ENCODE results near the gene SNX33. TPM values are rescaled to one million over a fixed set of nuclear protein-coding genes. Genes with fewer than 3 reads are reported as not detected.
"Not testable (repeated sequence)": the region's sequence is repeated elsewhere in the genome, so short reads cannot be mapped to it uniquely, and the experiment has no call there.

Gene SNX33
- total and polyA plus RNA-seq, 2 of the 13 experiments (the other 11 are each of a cell fraction or from before 2014, with no cell fraction given), result 11.0 to 11.6 TPM

GRCh38 chr15:75697523-75697922 lies 49.8 kb downstream of the SNX33 start (continued):
- TF ChIP-seq ZNF567 (CRISPR knock-in tag; IDR thresholded peaks at IDR 0.05; ENCODE audit: borderline replicate concordance), result no peak
- no peak for TF ChIP-seq SMAD9 (CRISPR knock-in tag; IDR thresholded peaks at IDR 0.05)
- TF ChIP-seq GMEB1 (CRISPR knock-in tag; IDR thresholded peaks at IDR 0.05; ENCODE audit: borderline replicate concordance), result no peak
- no peak for TF ChIP-seq FLYWCH1 (CRISPR knock-in tag; IDR thresholded peaks at IDR 0.05)
- no peak for TF ChIP-seq RBFOX2 (IDR thresholded peaks at IDR 0.05; ENCODE audit: low read depth, low read length)

GRCh38 chr15:75697974-75698747 lies 50.4 kb downstream of the SNX33 start:
- BruUV-seq (replicated peaks); H3K79me2 ChIP-seq (ENCODE audit: insufficient read depth, low read length); POLR2A ChIA-PET; intact Hi-C loops (cut with micrococcal nuclease; ENCODE audit: unreplicated experiment); H3K9me3 ChIP-seq (ENCODE audit: low read length); ATAC-seq; H3K9ac ChIP-seq (ENCODE audit: insufficient read depth, low read depth, low read length); DNase-seq (ENCODE audit: low spot score); in situ Hi-C loops (cut with HindIII; ENCODE audit: extremely low pct_ligation_motif_present, low pct_unique_long_range_greater_than_20kb); H3K4me3 ChIP-seq (replicated peaks in 1 of 3; ENCODE audit: insufficient read depth in 1 of 3, low read depth in 2 of 3, low read length in 3 of 3); H3K36me3 ChIP-seq (replicated peaks in 1 of 2; ENCODE audit: control insufficient read depth in 1 of 2, insufficient read depth in 2 of 2, low read length in 2 of 2); H3K4me2 ChIP-seq (ENCODE audit: low read depth, low read length); CTCF ChIA-PET (ENCODE audit: low intra/inter-chr PET ratio, low total read pairs); H4K20me1 ChIP-seq (ENCODE audit: insufficient read depth, low read length); H3K27ac ChIP-seq (ENCODE audit: extremely low read length, insufficient read depth, low read length); FAIRE-seq; H2AFZ ChIP-seq (ENCODE audit: low read length): not testable (repeated sequence)
- H3K4me1 ChIP-seq (ENCODE audit: insufficient read depth, low read length), result peaks cover 34% of the 10 kb centered on the region
- WGBS (ENCODE audit: low lambda C conversion rate), result 43% methylated on average over 5 of the region's 21 CpGs
- H3K27me3 ChIP-seq (ENCODE audit: control insufficient read depth in 1 of 2, insufficient read depth in 2 of 2, low read length in 2 of 2), result peaks cover 11 to 60% of the 10 kb centered on the region in 2 experiments; a peak in 3 of 5 replicates

- H3K79me2 ChIP-seq (ENCODE audit: insufficient read depth, low read length); in situ Hi-C loops (cut with HindIII; ENCODE audit: extremely low pct_ligation_motif_present, low pct_unique_long_range_greater_than_20kb); intact Hi-C loops (cut with micrococcal nuclease; ENCODE audit: unreplicated experiment); H3K4me3 ChIP-seq (replicated peaks in 1 of 3; ENCODE audit: insufficient read depth in 1 of 3, low read depth in 2 of 3, low read length in 3 of 3); H2AFZ ChIP-seq (ENCODE audit: low read length); H3K27ac ChIP-seq (ENCODE audit: extremely low read length, insufficient read depth, low read length); ATAC-seq; H3K9ac ChIP-seq (ENCODE audit: insufficient read depth, low read depth, low read length); POLR2A ChIA-PET; H3K9me3 ChIP-seq (ENCODE audit: low read length); FAIRE-seq; BruUV-seq (replicated peaks); DNase-seq (ENCODE audit: low spot score); CTCF ChIA-PET (ENCODE audit: low intra/inter-chr PET ratio, low total read pairs); H3K36me3 ChIP-seq (replicated peaks in 1 of 2; ENCODE audit: control insufficient read depth in 1 of 2, insufficient read depth in 2 of 2, low read length in 2 of 2); H4K20me1 ChIP-seq (ENCODE audit: insufficient read depth, low read length): not testable (repeated sequence)
- 14% methylated on average over 4 of the region's 7 CpGs for WGBS (ENCODE audit: low lambda C conversion rate)
- H3K4me2 ChIP-seq (ENCODE audit: low read depth, low read length), result peak overlapping the region; percentile 18; the same call in 1 of the 2 replicates
- H3K27me3 ChIP-seq (ENCODE audit: control insufficient read depth in 1 of 2, insufficient read depth in 2 of 2, low read length in 2 of 2), result peaks cover 7 to 47% of the 10 kb centered on the region in 2 experiments; a peak in 3 of 5 replicates
- H3K4me1 ChIP-seq (ENCODE audit: insufficient read depth, low read length), result peaks cover 23% of the 10 kb centered on the region
These were observed 51.8 kb downstream of the SNX33 start for GRCh38 chr15:75699517-75699916.

- H3K27ac ChIP-seq (ENCODE audit: extremely low read length, insufficient read depth, low read length); H3K36me3 ChIP-seq (replicated peaks in 1 of 2; ENCODE audit: control insufficient read depth in 1 of 2, insufficient read depth in 2 of 2, low read length in 2 of 2); H3K9ac ChIP-seq (ENCODE audit: insufficient read depth, low read depth, low read length); in situ Hi-C loops (cut with HindIII; ENCODE audit: extremely low pct_ligation_motif_present, low pct_unique_long_range_greater_than_20kb); DNase-seq (ENCODE audit: low spot score); H2AFZ ChIP-seq (ENCODE audit: low read length); FAIRE-seq; intact Hi-C loops (cut with micrococcal nuclease; ENCODE audit: unreplicated experiment); BruUV-seq (replicated peaks); H3K4me3 ChIP-seq (replicated peaks in 1 of 3; ENCODE audit: insufficient read depth in 1 of 3, low read depth in 2 of 3, low read length in 3 of 3); H4K20me1 ChIP-seq (ENCODE audit: insufficient read depth, low read length); POLR2A ChIA-PET; CTCF ChIA-PET (ENCODE audit: low intra/inter-chr PET ratio, low total read pairs); H3K9me3 ChIP-seq (ENCODE audit: low read length); H3K79me2 ChIP-seq (ENCODE audit: insufficient read depth, low read length): not testable (repeated sequence)
- WGBS (ENCODE audit: low lambda C conversion rate), result 25% methylated on average over 4 of the region's 17 CpGs
- Histone ChIP-seq H3K4me1 (ENCODE audit: insufficient read depth, low read length) (peaks cover 16% of the 10 kb centered on the region), H3K4me2 (ENCODE audit: low read depth, low read length) (peak overlapping the region; percentile 18; the same call in 1 of the 2 replicates), H3K27me3 (ENCODE audit: control insufficient read depth in 1 of 2, insufficient read depth in 2 of 2, low read length in 2 of 2) (peaks cover 6 to 44% of the 10 kb centered on the region in 2 experiments; a peak in 2 of 5 replicates)
- ATAC-seq, result peak; percentile 8; the same call in 2 of the 3 replicates
These were observed 52.5 kb downstream of the SNX33 start for GRCh38 chr15:75699961-75700874.
